Osteoblast (primary cell): Measurements from ENCODE around the gene CDH11. TPM values are rescaled to one million over a fixed set of nuclear protein-coding genes. Genes with fewer than 3 reads are reported as not detected.

Experiments
- DNase-seq: peaks from one replicate; pipeline ENCODE4 v3.0.0; 2011; ENCODE audit warnings: low spot score, mixed read lengths; ENCODE audit not compliant: insufficient read length; ENCODE audit errors: missing footprints
- H2AFZ ChIP-seq: 2 replicates; pipeline ENCODE4 v1.6.0; 2011; ENCODE audit warnings: mild to moderate bottlenecking, low read length
- H3K27ac ChIP-seq: 2 replicates; pipeline ENCODE4 v1.5.1; 2011; ENCODE audit warnings: mild to moderate bottlenecking, low read depth, low read length, moderate library complexity
- H3K27me3 ChIP-seq: 2 replicates; pipeline ENCODE4 v1.6.0; 2012; ENCODE audit warnings: mild to moderate bottlenecking, control low read depth, inconsistent platforms, low read length, moderate library complexity; ENCODE audit not compliant: insufficient read depth
- H3K36me3 ChIP-seq: 2 replicates; pipeline ENCODE4 v1.5.1; 2011; ENCODE audit warnings: mild to moderate bottlenecking, low read length, control low read depth, moderate library complexity; ENCODE audit not compliant: insufficient read depth
- H3K4me1 ChIP-seq: 2 replicates; pipeline ENCODE4 v1.5.1; 2011; ENCODE audit warnings: mild to moderate bottlenecking, low read length, control low read depth, moderate library complexity; ENCODE audit not compliant: insufficient read depth
- H3K4me2 ChIP-seq: 2 replicates; pipeline ENCODE4 v1.6.0; 2011; ENCODE audit warnings: mild to moderate bottlenecking, low read length; ENCODE audit not compliant: insufficient read depth
- H3K4me3 ChIP-seq: fragments of 200-600 bp; sonication (generic); 3 replicates; pipeline ENCODE4 v1.5.1; 2012; ENCODE audit warnings: mild to moderate bottlenecking, low read length, inconsistent platforms; ENCODE audit not compliant: insufficient read depth
- H3K79me2 ChIP-seq: 2 replicates; pipeline ENCODE4 v1.6.0; 2012; ENCODE audit warnings: mild to moderate bottlenecking, low read length, control low read depth, inconsistent platforms; ENCODE audit not compliant: insufficient read depth
- H3K9me3 ChIP-seq: 2 replicates; pipeline ENCODE4 v1.5.1; 2011; ENCODE audit warnings: low read depth, low read length, control low read depth
- H4K20me1 ChIP-seq: 2 replicates; pipeline ENCODE4 v1.6.0; 2012; ENCODE audit warnings: mild to moderate bottlenecking, low read length, control low read depth; ENCODE audit not compliant: insufficient read depth
- total RNA-seq: library from RNA; depleted of rRNA; stranded (reverse); fragments of >200 nt; gene quantifications from 2 replicates; pipeline ENCODE4 v1.2.3, GENCODE V29; 2012
- TF ChIP-seq, protein P1 (sequence below): IDR thresholded peaks from 2 replicates; pipeline ENCODE4 v1.5.1; 2011; ENCODE audit warnings: mild to moderate bottlenecking, low read depth, low read length, moderate library complexity; ENCODE audit errors: extremely low read depth

Gene CDH11
- total RNA-seq, 1 donor = 1,116 TPM

DNA sequence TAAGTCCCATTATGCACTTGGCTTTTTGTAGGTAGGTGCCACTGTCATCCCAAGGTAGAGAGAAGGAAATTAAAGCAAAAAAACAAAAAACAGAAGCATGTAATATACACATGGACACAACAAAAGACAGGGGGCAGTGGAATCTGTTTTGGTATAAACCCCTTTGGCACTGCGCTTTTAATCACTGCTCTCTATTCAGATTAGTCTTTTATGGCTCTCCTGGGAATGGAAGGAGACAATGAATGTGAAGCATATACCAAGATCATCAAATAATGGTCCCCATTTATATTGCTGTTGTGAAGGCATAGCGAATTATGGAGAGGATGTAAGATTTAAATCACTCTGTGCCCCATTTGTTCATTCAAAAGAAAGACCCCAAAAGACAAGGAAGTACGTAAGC, 17.4 kb downstream of the CDH11 start:
- Histone ChIP-seq H3K4me2 (no peak overlapping the region), H2AFZ (no peak overlapping the region), H3K4me1 (peaks cover 13% of the 10 kb centered on the region), H3K27ac (no peak overlapping the region), H4K20me1 (peaks cover 82% of the 10 kb centered on the region), H3K4me3 (no peak overlapping the region), H3K9me3 (no peaks in the 10 kb centered on the region), H3K36me3 (peaks cover 56% of the 10 kb centered on the region), H3K27me3 (no peaks in the 10 kb centered on the region), H3K79me2 (peaks cover 98% of the 10 kb centered on the region)
- TF ChIP-seq, protein P1, sequence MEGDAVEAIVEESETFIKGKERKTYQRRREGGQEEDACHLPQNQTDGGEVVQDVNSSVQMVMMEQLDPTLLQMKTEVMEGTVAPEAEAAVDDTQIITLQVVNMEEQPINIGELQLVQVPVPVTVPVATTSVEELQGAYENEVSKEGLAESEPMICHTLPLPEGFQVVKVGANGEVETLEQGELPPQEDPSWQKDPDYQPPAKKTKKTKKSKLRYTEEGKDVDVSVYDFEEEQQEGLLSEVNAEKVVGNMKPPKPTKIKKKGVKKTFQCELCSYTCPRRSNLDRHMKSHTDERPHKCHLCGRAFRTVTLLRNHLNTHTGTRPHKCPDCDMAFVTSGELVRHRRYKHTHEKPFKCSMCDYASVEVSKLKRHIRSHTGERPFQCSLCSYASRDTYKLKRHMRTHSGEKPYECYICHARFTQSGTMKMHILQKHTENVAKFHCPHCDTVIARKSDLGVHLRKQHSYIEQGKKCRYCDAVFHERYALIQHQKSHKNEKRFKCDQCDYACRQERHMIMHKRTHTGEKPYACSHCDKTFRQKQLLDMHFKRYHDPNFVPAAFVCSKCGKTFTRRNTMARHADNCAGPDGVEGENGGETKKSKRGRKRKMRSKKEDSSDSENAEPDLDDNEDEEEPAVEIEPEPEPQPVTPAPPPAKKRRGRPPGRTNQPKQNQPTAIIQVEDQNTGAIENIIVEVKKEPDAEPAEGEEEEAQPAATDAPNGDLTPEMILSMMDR = no peak
- no peak for DNase-seq

DNA sequence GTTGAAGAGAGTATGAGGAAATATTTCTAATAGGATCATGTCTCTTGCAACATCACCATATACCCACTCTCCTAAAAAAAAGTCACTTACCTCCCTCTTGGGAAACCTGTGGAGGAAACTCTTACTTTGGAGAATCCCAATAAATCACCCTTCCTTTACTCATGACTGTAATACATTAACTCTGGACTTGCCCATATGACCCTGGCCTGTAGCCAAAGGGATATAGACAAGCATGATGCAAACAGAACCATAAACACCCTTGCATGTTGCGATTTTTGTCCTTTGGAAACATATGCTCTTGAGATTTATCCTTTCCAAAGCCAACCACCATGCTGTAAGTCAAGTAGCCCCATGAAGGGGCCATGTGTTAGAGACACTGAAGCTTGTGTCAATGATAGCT, 19.5 kb downstream of the CDH11 start:
- TF ChIP-seq, protein P1 = no peak
- H2AFZ ChIP-seq = no peak overlapping the region
- H3K27ac ChIP-seq = no peak overlapping the region

DNA sequence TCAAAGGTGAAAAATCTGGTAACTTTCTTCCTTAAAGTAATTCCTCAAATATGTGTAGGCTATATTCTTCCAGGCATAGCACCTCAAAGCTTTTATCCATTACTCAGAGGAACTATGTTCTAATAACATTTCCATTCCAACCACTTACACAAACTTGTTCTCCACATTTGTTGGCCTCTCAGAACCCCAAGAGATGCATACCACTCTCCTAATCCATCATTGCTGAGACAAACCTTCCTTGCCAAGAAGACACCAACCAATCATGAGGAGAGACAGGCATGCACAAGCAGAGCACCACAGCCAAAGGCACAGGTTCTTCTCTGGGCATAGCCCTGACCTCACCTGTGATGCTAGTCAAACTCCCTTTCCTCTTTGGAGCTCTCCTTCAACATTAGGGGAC, 20.9 kb downstream of the CDH11 start:
- H3K27me3 ChIP-seq = no peaks in the 10 kb centered on the region
- TF ChIP-seq, protein P1 = no peak
- no peak overlapping the region for H3K4me2 ChIP-seq
- H2AFZ ChIP-seq = no peak overlapping the region
- no peaks in the 10 kb centered on the region for H3K9me3 ChIP-seq
- H3K27ac ChIP-seq = no peak overlapping the region
- peaks cover 23% of the 10 kb centered on the region for H3K4me1 ChIP-seq
- H3K4me3 ChIP-seq = no peak overlapping the region
- peaks cover 45% of the 10 kb centered on the region for H3K36me3 ChIP-seq
- peaks cover 96% of the 10 kb centered on the region for H3K79me2 ChIP-seq
- peaks cover 72% of the 10 kb centered on the region for H4K20me1 ChIP-seq
- DNase-seq = no peak

More for the DNA sequence above, 19.5 kb downstream of the CDH11 start:
- Histone ChIP-seq H3K9me3 (no peaks in the 10 kb centered on the region), H4K20me1 (peaks cover 78% of the 10 kb centered on the region), H3K27me3 (no peaks in the 10 kb centered on the region), H3K4me3 (no peak overlapping the region), H3K79me2 (peaks cover 98% of the 10 kb centered on the region), H3K4me2 (no peak overlapping the region), H3K36me3 (peaks cover 52% of the 10 kb centered on the region), H3K4me1 (peaks cover 23% of the 10 kb centered on the region)
- DNase-seq = no peak

DNA sequence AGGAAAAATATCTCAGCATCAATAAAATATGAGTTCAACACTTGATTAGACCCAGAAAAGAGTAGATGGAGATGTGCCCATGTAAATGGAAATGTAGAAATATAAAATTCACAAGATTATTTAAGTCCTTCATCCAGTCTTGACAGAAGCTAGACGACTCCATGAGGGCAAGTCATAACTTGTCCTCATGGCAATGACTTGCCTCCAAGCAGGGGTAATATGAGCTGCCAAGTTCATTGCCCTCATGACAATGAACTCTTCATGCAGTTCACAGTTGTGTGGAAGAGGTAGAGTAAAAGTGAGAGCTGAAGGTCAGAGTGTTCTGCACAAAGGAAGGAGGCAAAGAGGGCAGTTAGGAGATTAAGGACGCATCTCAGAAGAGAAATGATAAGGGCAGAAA, 22.3 kb downstream of the CDH11 start:
- peaks cover 96% of the 10 kb centered on the region for H3K79me2 ChIP-seq
- peaks cover 72% of the 10 kb centered on the region for H4K20me1 ChIP-seq
- no peak for DNase-seq

More for the DNA sequence above, 22.3 kb downstream of the CDH11 start:
- Histone ChIP-seq H3K36me3 (peaks cover 51% of the 10 kb centered on the region), H3K9me3 (no peaks in the 10 kb centered on the region), H3K4me3 (no peak overlapping the region), H3K27me3 (no peaks in the 10 kb centered on the region), H3K4me2 (no peak overlapping the region), H3K4me1 (peaks cover 16% of the 10 kb centered on the region), H3K27ac (peak overlapping the region; percentile 64), H2AFZ (no peak overlapping the region)
- TF ChIP-seq, protein P1 = no peak
